ENCODE results near the gene SLC22A31. TPM values are rescaled to one million over a fixed set of nuclear protein-coding genes. Genes with fewer than 3 reads are reported as not detected.
"Not testable (repeated sequence)": the region's sequence is repeated elsewhere in the genome, so short reads cannot be mapped to it uniquely, and the experiment has no call there.

SLC22A31 gene
- total RNA-seq, 2 donors from 2014 or later: 1.6 to 3.7 TPM

DNA sequence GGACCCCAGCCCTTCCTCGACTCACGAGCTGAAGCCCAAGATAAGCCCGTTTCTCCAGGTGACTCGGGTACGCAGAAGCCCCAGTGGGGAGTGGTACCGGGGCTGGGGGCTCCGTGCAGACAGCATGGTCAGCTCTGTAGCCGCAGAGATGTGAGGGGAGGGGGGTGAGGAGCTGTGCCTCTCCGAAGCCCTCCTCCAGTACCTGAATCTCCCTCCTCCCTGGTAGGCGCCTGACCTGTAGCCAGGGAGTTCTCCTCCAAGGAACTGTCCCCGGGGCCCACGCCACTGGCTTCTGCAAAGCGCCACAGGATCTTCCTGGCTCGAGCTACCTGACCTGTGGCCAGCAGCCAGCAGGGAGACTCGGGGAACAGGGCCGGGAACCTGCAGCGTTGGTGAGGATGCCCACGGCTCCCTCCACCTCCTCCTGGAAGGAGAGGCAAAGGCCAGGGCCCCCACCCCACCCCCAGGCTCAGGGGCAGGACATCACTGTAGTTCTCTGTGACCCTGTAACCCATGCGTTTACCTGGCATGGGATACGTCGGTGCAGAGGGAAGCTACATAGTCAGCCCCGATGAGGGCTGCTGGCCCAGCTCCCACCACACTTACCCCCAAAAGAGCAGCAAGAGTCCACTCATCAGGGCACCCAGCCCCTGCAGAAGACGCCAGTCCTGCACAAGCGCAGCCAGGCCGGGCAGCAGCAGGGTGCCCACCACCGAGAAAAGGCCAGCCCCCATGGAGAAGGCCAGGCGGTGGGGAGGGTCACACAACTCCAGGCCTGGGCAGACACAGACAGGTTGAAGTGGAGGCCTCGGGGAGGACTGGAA, 1.7 kb downstream of the SLC22A31 start:
- no peaks in the 10 kb centered on the region for H3K9me3 Mint-ChIP-seq
- H3K36me3 Mint-ChIP-seq: peaks cover 8 to 9% of the 10 kb centered on the region in 2 donors
- ATAC-seq: no peak
- H3K27ac Mint-ChIP-seq: no peak overlapping the region
- no peak for DNase-seq (ENCODE audit: low spot score in 2 of 2)

- H3K36me3 Mint-ChIP-seq: peaks cover 3% of the 10 kb centered on the region in 2 donors
- ATAC-seq: no peak
- H3K9me3 Mint-ChIP-seq: no peaks in the 10 kb centered on the region
- no peak overlapping the region for H3K27ac Mint-ChIP-seq
- no peak for DNase-seq (ENCODE audit: low spot score in 2 of 2)
Observed at GRCh38 chr16:89197633-89198416, 2.5 kb downstream of the SLC22A31 start.

GRCh38 chr16:89197033-89197632, 3.2 kb downstream of the SLC22A31 start:
- Mint-ChIP-seq H3K9me3 (no peaks in the 10 kb centered on the region), H3K36me3 (no peaks in the 10 kb centered on the region), H3K27ac (no peak overlapping the region)
- DNase-seq (ENCODE audit: low spot score in 2 of 2) (no peak), ATAC-seq (no peak)

DNA sequence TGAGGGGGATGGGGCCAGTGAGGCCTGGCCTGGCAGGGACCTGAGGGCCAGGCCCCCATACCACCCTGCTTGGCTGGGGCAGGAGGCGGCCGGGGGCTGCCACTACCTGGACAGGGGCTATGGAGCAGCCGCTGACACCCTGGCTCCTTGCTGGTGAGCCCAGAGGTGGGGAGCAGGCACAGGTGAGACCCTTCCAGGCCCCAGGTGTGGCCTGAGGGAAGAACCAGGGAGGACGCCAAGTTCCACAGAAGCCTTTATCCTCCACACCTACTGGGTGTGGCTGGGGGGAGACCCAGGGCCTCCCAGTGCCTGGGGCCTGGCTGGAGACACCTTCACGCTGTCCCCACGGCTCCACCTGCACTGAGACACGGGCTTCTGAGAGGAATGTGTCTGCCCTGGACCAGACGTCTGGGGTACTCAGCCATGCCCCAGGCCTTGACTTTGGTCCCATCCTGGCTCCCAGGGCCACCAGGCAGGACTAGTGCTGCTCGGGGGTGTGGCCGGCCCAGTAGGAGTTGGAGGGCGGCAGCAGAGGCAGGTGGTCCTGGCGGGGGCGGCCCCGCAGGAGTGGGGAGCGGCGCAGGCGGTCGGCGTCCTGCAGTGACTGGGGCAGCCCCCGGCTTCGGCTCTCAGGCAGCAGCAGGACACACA, 4.7 kb downstream of the SLC22A31 start:
- no peak for DNase-seq (ENCODE audit: low spot score in 2 of 2)
- Mint-ChIP-seq H3K36me3 (no peaks in the 10 kb centered on the region), H3K9me3 (no peaks in the 10 kb centered on the region), H3K27ac (no peak overlapping the region)
- ATAC-seq: no peak

DNA sequence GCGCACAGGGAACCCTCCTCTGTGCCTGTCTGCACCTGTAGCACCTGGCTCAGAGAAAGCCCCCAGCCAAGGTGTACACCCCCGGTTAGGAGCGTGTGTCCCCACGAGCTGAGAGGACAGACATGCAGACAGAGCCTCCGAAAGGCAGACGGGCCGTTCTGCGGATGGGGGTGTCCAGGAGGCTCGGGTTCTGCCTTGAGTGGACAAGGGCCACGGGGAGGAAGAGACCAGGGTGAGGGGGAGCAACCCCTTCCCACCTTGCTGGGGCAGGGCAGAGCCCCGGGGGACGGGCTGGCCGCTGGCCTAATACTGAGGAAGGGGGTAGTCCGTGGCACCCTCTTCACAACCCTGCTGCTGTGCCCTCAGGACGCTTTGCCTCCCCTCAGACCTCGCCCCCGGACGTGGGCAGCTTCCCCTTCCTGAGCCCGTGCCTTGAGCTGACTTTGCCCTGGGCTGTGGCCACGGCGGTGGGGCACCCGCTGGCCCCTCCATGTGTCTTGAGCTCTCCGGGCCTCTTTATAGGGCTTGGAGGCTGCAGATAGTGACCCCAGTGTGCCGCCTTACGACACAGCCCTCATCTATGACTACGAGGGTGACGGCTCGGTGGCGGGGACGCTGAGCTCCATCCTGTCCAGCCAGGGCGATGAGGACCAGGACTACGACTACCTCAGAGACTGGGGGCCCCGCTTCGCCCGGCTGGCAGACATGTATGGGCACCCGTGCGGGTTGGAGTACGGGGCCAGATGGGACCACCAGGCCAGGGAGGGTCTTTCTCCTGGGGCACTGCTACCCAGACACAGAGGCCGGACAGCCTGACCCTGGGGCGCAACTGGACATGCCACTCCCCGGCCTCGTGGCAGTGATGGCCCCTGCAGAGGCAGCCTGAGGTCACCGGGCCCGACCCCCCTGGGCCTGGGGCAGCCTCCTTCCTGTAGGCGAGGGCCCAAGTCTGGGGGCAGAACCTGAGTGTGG, 5.7 kb downstream of the SLC22A31 start:
- no peaks in the 10 kb centered on the region for H3K9me3 Mint-ChIP-seq
- no peaks in the 10 kb centered on the region for H3K36me3 Mint-ChIP-seq
- peak in 1 of 2 donors; percentile 58 for DNase-seq (ENCODE audit: low spot score in 2 of 2)
- no peak overlapping the region for H3K27ac Mint-ChIP-seq
- ATAC-seq: no peak

DNA sequence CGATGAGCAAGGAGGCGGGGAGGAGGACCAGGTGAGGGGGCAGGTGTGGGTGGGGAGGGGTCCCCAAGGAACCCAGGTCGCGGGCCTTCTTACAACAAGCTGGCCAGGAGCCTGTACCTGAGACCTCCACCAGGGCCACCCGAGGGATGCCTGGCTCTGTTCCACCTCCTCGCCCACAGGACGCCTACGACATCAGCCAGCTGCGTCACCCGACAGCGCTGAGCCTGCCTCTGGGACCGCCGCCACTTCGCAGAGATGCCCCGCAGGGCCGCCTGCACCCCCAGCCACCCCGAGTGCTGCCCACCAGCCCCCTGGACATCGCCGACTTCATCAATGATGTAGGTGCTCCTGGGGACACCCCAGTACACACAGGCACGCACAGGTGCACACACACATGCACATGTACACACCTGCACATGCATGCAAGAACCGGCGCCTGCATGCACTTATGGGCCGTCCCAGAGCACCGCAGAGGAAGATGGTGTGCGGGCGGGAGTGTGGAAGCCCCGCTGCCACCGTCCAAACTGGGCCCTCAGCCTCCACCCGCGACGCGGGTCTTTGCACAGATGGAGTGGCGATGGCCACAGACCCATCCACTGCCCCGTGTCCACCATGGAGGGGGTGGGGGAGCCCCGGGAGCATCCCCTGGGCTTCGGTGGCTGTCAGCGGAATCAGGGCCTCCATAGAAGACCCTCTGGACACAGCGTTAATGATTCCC, 6.6 kb downstream of the SLC22A31 start:
- Mint-ChIP-seq H3K9me3 (no peaks in the 10 kb centered on the region), H3K27ac (no peak overlapping the region), H3K36me3 (no peaks in the 10 kb centered on the region)
- DNase-seq (ENCODE audit: low spot score in 2 of 2) (no peak), ATAC-seq (peak in 1 of 2 donors; percentile 17)

GRCh38 chr16:89192956-89193575, 7.3 kb downstream of the SLC22A31 start:
- Mint-ChIP-seq H3K27ac (no peak overlapping the region), H3K9me3 (no peaks in the 10 kb centered on the region), H3K36me3 (no peaks in the 10 kb centered on the region)
- no peak for DNase-seq (ENCODE audit: low spot score in 2 of 2)
- peak; percentile 60 to 65 for ATAC-seq

DNA sequence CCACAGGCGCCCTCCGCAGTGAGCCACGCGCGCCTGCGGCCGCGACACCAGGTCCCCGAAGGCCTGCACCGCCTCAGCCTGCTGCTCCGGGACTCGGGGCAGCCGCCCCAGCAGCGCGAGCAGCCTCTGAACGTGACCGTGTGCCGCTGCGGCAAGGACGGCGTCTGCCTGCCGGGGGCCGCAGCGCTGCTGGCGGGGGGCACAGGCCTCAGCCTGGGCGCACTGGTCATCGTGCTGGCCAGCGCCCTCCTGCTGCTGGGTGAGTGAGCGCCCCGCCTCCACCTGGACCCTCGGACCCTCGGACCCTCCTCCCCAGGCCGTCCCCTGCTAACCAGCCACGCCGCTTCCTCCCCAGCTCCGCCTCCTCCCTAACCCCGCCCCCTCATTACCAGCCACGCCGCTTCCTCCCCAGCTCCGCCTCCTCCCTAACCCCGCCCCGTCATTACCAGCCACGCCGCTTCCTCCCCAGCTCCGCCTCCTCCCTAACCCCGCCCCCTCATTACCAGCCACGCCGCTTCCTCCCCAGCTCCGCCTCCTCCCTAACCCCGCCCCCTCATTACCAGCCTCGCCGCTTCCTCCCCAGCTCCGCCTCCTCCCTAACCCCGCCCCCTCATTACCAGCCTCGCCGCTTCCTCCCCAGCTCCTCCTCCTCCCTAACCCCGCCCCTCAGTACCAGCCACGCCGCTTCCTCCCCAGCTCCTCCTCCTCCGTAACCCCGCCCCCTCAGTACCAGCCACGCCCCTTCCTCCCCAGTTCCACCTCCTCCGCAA, 8.0 kb downstream of the SLC22A31 start:
- DNase-seq (ENCODE audit: low spot score in 2 of 2) (peak in 1 of 2 donors; percentile 71), ATAC-seq (peak; percentile 49 to 53)
- H3K9me3 Mint-ChIP-seq, H3K36me3 Mint-ChIP-seq, H3K27ac Mint-ChIP-seq: not testable (repeated sequence)

DNA sequence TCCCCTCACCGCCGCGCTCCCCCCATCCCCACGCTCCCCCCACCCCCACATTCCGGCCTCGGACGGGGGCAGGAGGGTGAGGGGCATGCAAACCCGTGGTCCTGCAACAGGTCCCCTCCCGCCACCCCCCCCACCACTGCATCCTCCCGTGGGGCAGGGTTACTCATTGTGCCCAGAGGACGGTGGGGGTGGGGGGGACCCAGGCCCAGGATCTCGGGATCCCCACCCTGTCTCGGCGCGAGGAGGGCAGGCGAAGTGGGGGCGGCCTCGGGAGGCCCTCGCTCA, 8.5 kb downstream of the SLC22A31 start:
- DNase-seq (ENCODE audit: low spot score in 2 of 2) (no peak), ATAC-seq (no peak)
- H3K27ac Mint-ChIP-seq: no peak overlapping the region
- H3K36me3 Mint-ChIP-seq: no peaks in the 10 kb centered on the region
- H3K9me3 Mint-ChIP-seq: no peaks in the 10 kb centered on the region

DNA sequence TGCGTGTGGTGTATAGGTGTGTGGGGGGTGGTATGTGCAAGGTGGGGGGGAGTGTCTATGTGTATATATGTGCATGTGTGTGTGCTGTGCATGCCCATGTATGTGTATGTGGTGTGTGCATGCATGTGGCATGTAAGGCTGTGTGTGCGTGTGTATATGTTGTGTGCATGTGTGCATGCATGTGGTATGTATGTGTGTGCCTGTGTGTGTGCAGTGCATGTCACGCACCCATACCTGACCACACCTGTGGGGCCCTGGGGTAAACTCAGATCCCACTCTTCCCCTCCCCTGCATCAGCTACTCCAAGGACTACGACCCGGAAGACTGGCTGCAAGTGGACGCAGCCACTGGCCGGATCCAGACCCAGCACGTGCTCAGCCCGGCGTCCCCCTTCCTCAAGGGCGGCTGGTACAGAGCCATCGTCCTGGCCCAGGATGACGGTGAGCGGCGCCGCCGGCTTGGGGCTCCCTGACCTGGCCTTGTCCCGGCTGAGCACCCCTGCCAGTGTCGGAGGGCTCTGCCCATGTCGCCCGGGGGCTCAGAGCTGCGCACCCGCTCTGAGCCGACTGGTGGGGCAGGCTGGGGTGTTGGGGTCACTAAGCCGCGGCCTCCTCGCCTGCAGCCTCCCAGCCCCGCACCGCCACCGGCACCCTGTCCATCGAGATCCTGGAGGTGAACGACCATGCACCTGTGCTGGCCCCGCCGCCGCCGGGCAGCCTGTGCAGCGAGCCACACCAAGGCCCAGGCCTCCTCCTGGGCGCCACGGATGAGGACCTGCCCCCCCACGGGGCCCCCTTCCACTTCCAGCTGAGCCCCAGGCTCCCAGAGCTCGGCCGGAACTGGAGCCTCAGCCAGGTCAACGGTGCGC, 9.1 kb downstream of the SLC22A31 start:
- ATAC-seq: no peak

DNA sequence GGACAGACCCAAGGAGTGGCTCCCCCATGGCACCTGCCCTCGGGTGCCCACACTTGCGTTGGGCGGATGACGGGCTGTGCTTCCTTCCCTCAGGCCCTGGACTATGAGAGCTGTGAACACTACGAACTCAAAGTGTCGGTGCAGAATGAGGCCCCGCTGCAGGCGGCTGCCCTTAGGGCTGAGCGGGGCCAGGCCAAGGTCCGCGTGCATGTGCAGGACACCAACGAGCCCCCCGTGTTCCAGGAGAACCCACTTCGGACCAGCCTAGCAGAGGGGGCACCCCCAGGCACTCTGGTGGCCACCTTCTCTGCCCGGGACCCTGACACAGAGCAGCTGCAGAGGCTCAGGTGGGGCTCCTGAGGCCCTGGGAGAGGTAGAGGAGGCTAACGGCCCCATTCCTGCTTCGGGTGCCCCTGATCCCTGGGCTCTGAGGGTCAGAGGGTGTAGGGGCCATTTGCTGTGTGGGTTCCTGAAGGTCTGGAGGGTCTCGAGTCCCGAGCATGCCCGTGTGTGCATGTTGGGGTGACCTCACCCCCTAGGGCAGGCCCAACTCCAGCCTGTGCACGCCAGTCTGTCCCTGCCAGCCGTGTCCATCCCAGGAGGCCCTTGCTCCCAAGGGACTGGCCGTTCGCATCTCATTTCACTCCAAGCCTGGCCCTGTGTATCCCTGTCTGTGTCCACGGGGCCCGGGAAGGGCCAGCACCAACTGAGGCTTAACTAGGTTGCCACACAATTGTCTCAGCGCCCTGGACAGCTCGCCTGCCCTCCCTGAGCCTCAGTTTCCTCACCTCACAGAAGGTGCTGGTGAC, 10.0 kb downstream of the SLC22A31 start:
- Mint-ChIP-seq H3K9me3 (no peaks in the 10 kb centered on the region), H3K27ac (no peak overlapping the region), H3K36me3 (no peaks in the 10 kb centered on the region)
- no peak for DNase-seq (ENCODE audit: low spot score in 2 of 2)
- ATAC-seq: no peak

More for the DNA sequence above, 9.1 kb downstream of the SLC22A31 start:
- Mint-ChIP-seq H3K9me3 (no peaks in the 10 kb centered on the region), H3K27ac (no peak overlapping the region), H3K36me3 (no peaks in the 10 kb centered on the region)
- DNase-seq (ENCODE audit: low spot score in 2 of 2): no peak

DNA sequence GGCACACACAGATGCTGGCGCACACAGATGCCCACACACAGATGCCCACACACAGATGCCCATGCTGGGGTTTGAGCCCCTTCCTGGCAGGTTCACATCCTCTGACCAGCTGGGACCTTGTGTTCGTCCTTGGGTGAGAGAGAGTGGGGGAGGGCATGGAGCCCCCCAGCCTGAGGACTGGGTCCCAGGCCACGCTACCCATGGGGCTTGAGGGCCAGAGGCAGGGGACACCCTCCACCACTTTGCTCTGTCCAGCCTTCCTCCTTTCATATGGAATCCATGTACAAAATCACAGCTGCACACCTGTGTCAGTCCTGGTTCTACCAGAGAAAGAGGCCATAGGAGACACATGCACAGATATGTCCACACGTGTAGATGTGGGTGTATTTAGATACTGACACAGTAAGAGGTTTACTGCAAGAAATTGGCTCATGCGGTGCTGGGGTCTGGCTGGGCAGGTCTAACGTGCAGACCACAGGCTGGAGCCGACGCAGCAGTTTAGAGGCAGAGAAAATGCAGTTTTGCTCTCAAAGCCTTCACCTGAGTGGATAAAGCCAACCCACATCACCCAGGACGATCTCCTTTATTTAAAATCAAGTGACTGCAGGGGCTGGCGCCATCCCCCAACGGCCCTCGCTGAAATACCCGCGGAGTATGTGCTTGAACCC, 10.8 kb downstream of the SLC22A31 start:
- no peaks in the 10 kb centered on the region for H3K36me3 Mint-ChIP-seq
- no peak overlapping the region for H3K27ac Mint-ChIP-seq
- no peaks in the 10 kb centered on the region for H3K9me3 Mint-ChIP-seq
- DNase-seq (ENCODE audit: low spot score in 2 of 2) (peak in 1 of 2 donors; percentile 1), ATAC-seq (no peak)
